Activated CD8-positive, alpha-beta T cell treated with anti-CD3 and anti-CD28 coated beads, Interleukin-2, amount 10 ng/mL, durations not matched to agents 7 days and 5 days (primary cell): ENCODE data around the gene APBA3. TPM values are rescaled to one million over a fixed set of nuclear protein-coding genes. Genes with fewer than 3 reads are reported as not detected.
A peak's percentile ranks its signal among the peaks of the same experiment; 100 is the strongest.

Experiments used
- ATAC-seq: fragments of 150-1000 bp; cut with Tn5 transposase; one replicate; pipeline ENCODE4 v1.10.0; 2021; ENCODE audit warnings: moderate library complexity
- CTCF ChIA-PET: fragments of 350-600 bp; sonication (Branson Sonifier 250); formaldehyde crosslinking; loops from one replicate; lab custom pipeline; 2021; ENCODE audit warnings: antibody characterized with exemption; lab: Charles Lee
- POLR2A ChIA-PET: fragments of 350-600 bp; sonication (Branson Sonifier 250); formaldehyde crosslinking; loops from one replicate; lab custom pipeline; 2021; ENCODE audit warnings: antibody characterized with exemption; lab: Charles Lee
- DNase-seq: peaks from one replicate; pipeline ENCODE4 v3.0.0-alpha.2; 2020
- H3K27ac Mint-ChIP-seq: one replicate; pipeline ENCODE4 v1.8.0; 2021; ENCODE audit warnings: mild to moderate bottlenecking, mixed read lengths
- H3K27me3 Mint-ChIP-seq: one replicate; pipeline ENCODE4 v1.8.0; 2021; ENCODE audit warnings: low read depth, mixed read lengths
- H3K36me3 Mint-ChIP-seq: one replicate; pipeline ENCODE4 v1.8.0; 2021; ENCODE audit warnings: low read depth, mixed read lengths
- H3K4me1 Mint-ChIP-seq: one replicate; pipeline ENCODE4 v1.8.0; 2021; ENCODE audit warnings: low read depth, mixed read lengths
- H3K4me3 Mint-ChIP-seq: one replicate; pipeline ENCODE4 v1.8.0; 2021; ENCODE audit warnings: mild to moderate bottlenecking, mixed read lengths
- H3K9me3 Mint-ChIP-seq: one replicate; pipeline ENCODE4 v1.8.0; 2022; ENCODE audit warnings: mixed read lengths; ENCODE audit not compliant: insufficient read depth
- total RNA-seq, 2 experiments: library from RNA; stranded (reverse); gene quantifications; one replicate each; pipeline ENCODE4 v1.2.3, GENCODE V29; 2021

Gene APBA3
- total RNA-seq, 2 experiments from 2014 or later = 39.6 to 40.5 TPM

- DNase-seq = peak; percentile 85
- ATAC-seq = peak; percentile 86
- Mint-ChIP-seq H3K4me1 (peaks cover 59% of the 10 kb centered on the region), H3K27ac (peak overlapping the region; percentile 61), H3K4me3 (peak overlapping the region; percentile 69), H3K27me3 (no peaks in the 10 kb centered on the region), H3K36me3 (peaks cover 11% of the 10 kb centered on the region), H3K9me3 (peaks cover 5% of the 10 kb centered on the region)
- ChIA-PET POLR2A (no interaction called here), CTCF (no interaction called here)
Measured at GRCh38 chr19:3801412-3802096, 40.1 kb upstream of the APBA3 start.

GRCh38 chr19:3800996-3801395 is 39.5 kb upstream of the APBA3 start:
- POLR2A ChIA-PET = no interaction called here
- CTCF ChIA-PET = no interaction called here
- DNase-seq (no peak), ATAC-seq (no peak)
- H3K9me3 Mint-ChIP-seq = peaks cover 6% of the 10 kb centered on the region
- H3K27me3 Mint-ChIP-seq = no peaks in the 10 kb centered on the region
- H3K36me3 Mint-ChIP-seq = peaks cover 14% of the 10 kb centered on the region
- H3K27ac Mint-ChIP-seq = peak overlapping the region; percentile 61
- H3K4me3 Mint-ChIP-seq = peak overlapping the region; percentile 69
- peaks cover 57% of the 10 kb centered on the region for H3K4me1 Mint-ChIP-seq

- CTCF ChIA-PET = interaction anchor here (0.7 to 1.2 kb wide), 4 partner anchors 14 to 36 kb away, joined by 3 to 4 read pairs (median 3); partner anchors contain the start of gene MRPL54
- H3K4me3 Mint-ChIP-seq = peak overlapping the region; percentile 16
- H3K4me1 Mint-ChIP-seq = peaks cover 47% of the 10 kb centered on the region
- POLR2A ChIA-PET = interaction anchor here (1.2 to 1.9 kb wide), 3 partner anchors 9 to 35 kb away, joined by 3 to 7 read pairs (median 5); no protein-coding TSS in a partner anchor
- peaks cover 12% of the 10 kb centered on the region for H3K36me3 Mint-ChIP-seq
- peak; percentile 63 for ATAC-seq
- H3K27me3 Mint-ChIP-seq = no peaks in the 10 kb centered on the region
- DNase-seq = peak; percentile 70
- peaks cover 6% of the 10 kb centered on the region for H3K9me3 Mint-ChIP-seq
- peak overlapping the region; percentile 73 for H3K27ac Mint-ChIP-seq
Measured at GRCh38 chr19:3798137-3798536, 36.6 kb upstream of the APBA3 start.

GRCh38 chr19:3796358-3796757 is 34.9 kb upstream of the APBA3 start:
- ChIA-PET CTCF (interaction anchor here (0.8 to 1.6 kb wide), 3 partner anchors 15 to 26 kb away, joined by 3 to 5 read pairs (median 3); no protein-coding TSS in a partner anchor), POLR2A (interaction anchor here (2.4 kb wide), 1 partner anchor 16 kb away, joined by 6 read pairs; no protein-coding TSS in a partner anchor)
- no peak for ATAC-seq
- Mint-ChIP-seq H3K27ac (no peak overlapping the region), H3K27me3 (peaks cover 2% of the 10 kb centered on the region), H3K36me3 (peaks cover 14% of the 10 kb centered on the region), H3K4me3 (no peak overlapping the region), H3K9me3 (peaks cover 6% of the 10 kb centered on the region), H3K4me1 (peaks cover 39% of the 10 kb centered on the region)
- no peak for DNase-seq

- POLR2A ChIA-PET = interaction anchor here (0.9 kb wide), 1 partner anchor 22 kb away, joined by 4 read pairs; no protein-coding TSS in a partner anchor
- no peak for ATAC-seq
Measured at GRCh38 chr19:3793799-3794198, 32.3 kb upstream of the APBA3 start.

GRCh38 chr19:3792114-3792513 is 30.6 kb upstream of the APBA3 start:
- DNase-seq = no peak
- no peak overlapping the region for H3K4me3 Mint-ChIP-seq
- H3K36me3 Mint-ChIP-seq = peaks cover 9% of the 10 kb centered on the region
- peaks cover 2% of the 10 kb centered on the region for H3K27me3 Mint-ChIP-seq
- ChIA-PET POLR2A (no interaction called here), CTCF (interaction anchor here (2.9 kb wide), 1 partner anchor 30 kb away, joined by 7 read pairs; the partner anchor contains the start of genes APBA3 and MRPL54)
- no peak overlapping the region for H3K27ac Mint-ChIP-seq
- H3K4me1 Mint-ChIP-seq = peaks cover 23% of the 10 kb centered on the region
- no peak for ATAC-seq
- peaks cover 6% of the 10 kb centered on the region for H3K9me3 Mint-ChIP-seq

More at GRCh38 chr19:3793799-3794198, 32.3 kb upstream of the APBA3 start:
- H3K9me3 Mint-ChIP-seq = peaks cover 6% of the 10 kb centered on the region
- H3K4me1 Mint-ChIP-seq = peaks cover 26% of the 10 kb centered on the region
- H3K27me3 Mint-ChIP-seq = peaks cover 2% of the 10 kb centered on the region
- H3K4me3 Mint-ChIP-seq = no peak overlapping the region
- H3K27ac Mint-ChIP-seq = peak overlapping the region; percentile 11
- DNase-seq = no peak
- peaks cover 12% of the 10 kb centered on the region for H3K36me3 Mint-ChIP-seq
- CTCF ChIA-PET = interaction anchor here (1.0 to 2.9 kb wide), 2 partner anchors 18 to 32 kb away, joined by 3 to 7 read pairs; partner anchors contain the start of genes APBA3 and MRPL54

GRCh38 chr19:3790941-3791340 is 29.4 kb upstream of the APBA3 start:
- POLR2A ChIA-PET = no interaction called here
- DNase-seq (no peak), ATAC-seq (no peak)
- Mint-ChIP-seq H3K36me3 (peaks cover 2% of the 10 kb centered on the region), H3K9me3 (no peaks in the 10 kb centered on the region), H3K27me3 (peaks cover 2% of the 10 kb centered on the region), H3K4me3 (no peak overlapping the region), H3K4me1 (peaks cover 22% of the 10 kb centered on the region), H3K27ac (no peak overlapping the region)
- CTCF ChIA-PET = no interaction called here

GRCh38 chr19:3790209-3790734 is 28.8 kb upstream of the APBA3 start:
- H3K4me1 Mint-ChIP-seq = peaks cover 25% of the 10 kb centered on the region
- ATAC-seq (no peak), DNase-seq (no peak)
- ChIA-PET POLR2A (no interaction called here), CTCF (interaction anchor here (2.1 kb wide), 2 partner anchors 28 to 31 kb away, joined by 5 to 6 read pairs; partner anchors contain the start of gene MRPL54)
- no peak overlapping the region for H3K27ac Mint-ChIP-seq
- H3K9me3 Mint-ChIP-seq = no peaks in the 10 kb centered on the region
- no peak overlapping the region for H3K4me3 Mint-ChIP-seq
- H3K27me3 Mint-ChIP-seq = peaks cover 2% of the 10 kb centered on the region
- peaks cover 2% of the 10 kb centered on the region for H3K36me3 Mint-ChIP-seq

- ChIA-PET CTCF (interaction anchor here (1.3 to 2.1 kb wide), 3 partner anchors 27 to 63 kb away, joined by 3 to 6 read pairs (median 5); partner anchors contain the start of gene MRPL54), POLR2A (interaction anchor here (1.1 to 1.3 kb wide), 2 partner anchors 9 to 26 kb away, joined by 3 to 4 read pairs; partner anchors contain the start of gene MRPL54)
- peak; percentile 46 for DNase-seq
- Mint-ChIP-seq H3K27me3 (peaks cover 2% of the 10 kb centered on the region), H3K4me1 (peaks cover 27% of the 10 kb centered on the region), H3K4me3 (peak overlapping the region; percentile 32), H3K9me3 (no peaks in the 10 kb centered on the region), H3K36me3 (peaks cover 6% of the 10 kb centered on the region), H3K27ac (peak overlapping the region; percentile 81)
- no peak for ATAC-seq
Measured at GRCh38 chr19:3788996-3789778, 27.7 kb upstream of the APBA3 start.

GRCh38 chr19:3785938-3786824 is 24.7 kb upstream of the APBA3 start, which contains the start of gene MATK:
Gene MATK, minus strand, starts transcription at chr19:3786381. Its CDS starts 1,246 bp downstream, at chr19:3785135.
- Mint-ChIP-seq H3K4me3 (peak within 1 kb of the TSS; percentile 79), H3K27ac (peak within 1 kb of the TSS; percentile 72), H3K36me3 (peaks cover 31% of the 10 kb centered on the region), H3K27me3 (no peaks in the 10 kb centered on the region), H3K4me1 (peaks cover 30% of the 10 kb centered on the region), H3K9me3 (peaks cover 14% of the 10 kb centered on the region)
- CTCF ChIA-PET = interaction anchor here (0.8 to 1.2 kb wide), 4 partner anchors 23 to 36 kb away, joined by 3 to 5 read pairs (median 4); partner anchors contain the start of gene MRPL54
- ATAC-seq = peak; percentile 54
- POLR2A ChIA-PET = no interaction called here
- DNase-seq = peak; percentile 35
